NCI-H2227 (cell line): ENCODE measurements around the gene DKK1.
"Not testable (repeated sequence)": the region's sequence is repeated elsewhere in the genome, so short reads cannot be mapped to it uniquely, and the experiment has no call there.

Experiments used
- DNase-seq: peaks from one replicate; lab custom pipeline; 2025; ENCODE audit not compliant: unreplicated experiment; lab: John Stamatoyannopoulos, UW

Gene DKK1

DNA sequence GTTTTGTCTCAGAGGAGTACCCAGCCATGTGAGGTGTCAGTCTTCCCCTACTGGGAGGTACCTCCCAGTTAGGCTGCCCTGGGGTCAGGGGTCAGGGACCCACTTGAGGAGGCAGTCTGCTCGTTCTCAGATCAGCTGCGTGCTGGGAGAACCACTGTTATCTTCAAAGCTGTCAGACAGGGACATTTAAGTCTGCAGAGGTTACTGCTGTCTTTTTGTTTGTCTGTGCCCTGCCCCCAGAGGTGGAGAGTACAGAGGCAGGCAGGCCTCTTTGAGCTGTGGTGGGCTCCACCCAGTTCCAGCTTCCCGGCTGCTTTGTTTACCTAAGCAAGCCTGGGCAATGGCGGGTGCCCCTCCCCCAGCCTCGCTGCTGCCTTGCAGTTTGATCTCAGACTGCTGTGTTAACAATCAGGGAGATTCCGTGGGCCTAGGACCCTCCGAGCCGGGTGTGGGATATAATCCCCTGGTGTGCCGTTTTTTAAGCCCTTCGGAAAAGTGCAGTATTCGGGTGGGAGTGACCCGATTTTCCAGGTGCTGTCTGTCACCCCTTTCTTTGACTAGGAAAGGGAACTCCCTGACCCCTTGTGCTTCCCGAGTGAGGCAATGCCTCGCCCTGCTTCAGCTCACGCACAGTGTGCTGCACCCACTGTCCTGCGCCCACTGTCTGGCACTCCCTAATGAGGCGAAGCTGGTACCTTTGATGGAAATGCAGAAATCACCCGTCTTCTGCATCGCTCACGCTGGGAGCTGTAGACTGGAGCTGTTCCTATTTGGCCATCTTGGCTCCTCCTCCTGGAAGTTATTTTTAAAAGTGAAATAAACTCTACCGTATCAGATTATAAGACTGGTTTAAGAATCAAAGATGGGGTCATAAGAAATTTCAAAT, 51.7 kb downstream of the DKK1 start:
- DNase-seq: not testable (repeated sequence)
